ENCODE data around the gene SLC9A3. TPM values are rescaled to one million over a fixed set of nuclear protein-coding genes. Genes with fewer than 3 reads are reported as not detected.

SLC9A3 gene
- total RNA-seq, 1 donor from 2014 or later, result 9.9 TPM

GRCh38 chr5:570886-571285, 46.6 kb upstream of the SLC9A3 start:
- no peak for DNase-seq (ENCODE audit: low spot score in 2 of 2)
- H3K9me3 ChIP-seq, result no peaks in the 10 kb centered on the region
- no peaks in the 10 kb centered on the region for H3K36me3 ChIP-seq
- H3K4me1 ChIP-seq, result no peaks in the 10 kb centered on the region
- TF ChIP-seq CTCF (IDR thresholded peaks at IDR 0.05), result no peak
- no peak overlapping the region for H3K4me3 ChIP-seq
- H3K27ac ChIP-seq, result no peak overlapping the region
- no peaks in the 10 kb centered on the region for H3K27me3 ChIP-seq
- intact Hi-C loops (cut with DNase I), result no loop called here

- no peak for TF ChIP-seq CTCF (IDR thresholded peaks at IDR 0.05)
- no peaks in the 10 kb centered on the region for H3K27me3 ChIP-seq
- H3K27ac ChIP-seq, result no peak overlapping the region
- no peaks in the 10 kb centered on the region for H3K36me3 ChIP-seq
- intact Hi-C loops (cut with DNase I), result no loop called here
- no peak overlapping the region for H3K4me3 ChIP-seq
- no peak for DNase-seq (ENCODE audit: low spot score in 2 of 2)
- no peaks in the 10 kb centered on the region for H3K9me3 ChIP-seq
- no peaks in the 10 kb centered on the region for H3K4me1 ChIP-seq
Observed at GRCh38 chr5:570446-570845, 46.2 kb upstream of the SLC9A3 start.

- no peaks in the 10 kb centered on the region for H3K9me3 ChIP-seq
- H3K4me3 ChIP-seq, result no peak overlapping the region
- H3K27ac ChIP-seq, result no peak overlapping the region
- no peaks in the 10 kb centered on the region for H3K36me3 ChIP-seq
- intact Hi-C loops (cut with DNase I), result no loop called here
- no peaks in the 10 kb centered on the region for H3K27me3 ChIP-seq
- DNase-seq (ENCODE audit: low spot score in 2 of 2), result peak in 1 of 2 donors; percentile 51
- H3K4me1 ChIP-seq, result no peaks in the 10 kb centered on the region
- no peak for TF ChIP-seq CTCF (IDR thresholded peaks at IDR 0.05)
Observed at GRCh38 chr5:569868-570361, 45.7 kb upstream of the SLC9A3 start.

- no peak for DNase-seq (ENCODE audit: low spot score in 2 of 2)
- no peaks in the 10 kb centered on the region for H3K4me1 ChIP-seq
- TF ChIP-seq CTCF (IDR thresholded peaks at IDR 0.05), result no peak
- H3K27ac ChIP-seq, result no peak overlapping the region
- H3K9me3 ChIP-seq, result no peaks in the 10 kb centered on the region
- intact Hi-C loops (cut with DNase I), result no loop called here
- no peaks in the 10 kb centered on the region for H3K36me3 ChIP-seq
- H3K4me3 ChIP-seq, result no peak overlapping the region
- H3K27me3 ChIP-seq, result no peaks in the 10 kb centered on the region
Observed at GRCh38 chr5:569358-569867, 45.2 kb upstream of the SLC9A3 start.

DNA sequence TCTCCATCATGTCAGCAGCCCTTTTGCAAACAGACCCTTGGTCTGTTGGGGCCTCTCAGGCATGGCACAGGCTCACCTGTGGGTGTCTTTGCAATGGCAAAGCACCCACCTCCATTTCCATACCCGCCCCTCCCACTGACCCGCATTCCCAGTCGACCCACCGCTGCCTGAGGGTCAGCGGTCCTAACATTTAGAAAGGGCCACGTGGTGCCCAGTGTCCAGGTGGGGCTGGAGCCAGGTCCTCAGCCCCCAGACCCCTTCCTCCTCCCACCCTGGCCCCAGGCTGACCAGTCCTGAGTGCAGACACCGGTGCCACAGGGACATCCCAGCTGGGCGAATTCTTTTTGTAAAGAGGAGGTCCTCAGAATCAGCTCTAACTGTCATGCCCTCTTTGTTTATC, 44.6 kb upstream of the SLC9A3 start:
- Histone ChIP-seq H3K4me3 (no peak overlapping the region), H3K4me1 (no peaks in the 10 kb centered on the region), H3K9me3 (no peaks in the 10 kb centered on the region), H3K36me3 (no peaks in the 10 kb centered on the region), H3K27ac (no peak overlapping the region), H3K27me3 (no peaks in the 10 kb centered on the region)
- intact Hi-C loops (cut with DNase I), result no loop called here
- DNase-seq (ENCODE audit: low spot score in 2 of 2), result peak in 1 of 2 donors; percentile 21
- TF ChIP-seq CTCF (IDR thresholded peaks at IDR 0.05), result no peak
